Immature natural killer cell (primary cell): ENCODE data around the gene NDUFC2. TPM values are rescaled to one million over a fixed set of nuclear protein-coding genes. Genes with fewer than 3 reads are reported as not detected.
A peak's percentile ranks its signal among the peaks of the same experiment; 100 is the strongest.

Experiments used
- DNase-seq, 3 donors: peaks; one replicate each; pipeline ENCODE4 v3.0.0; 2022; ENCODE audit warnings: mixed read lengths in 1 of 3
- H3K27ac Mint-ChIP-seq, 6 donors: one replicate each; pipeline ENCODE4 v1.8.0; 2020; ENCODE audit warnings: mixed read lengths in 6 of 6, mild to moderate bottlenecking in 5 of 6, inconsistent platforms in 4 of 6, moderate library complexity in 3 of 6
- H3K27me3 Mint-ChIP-seq, 3 donors: one replicate each; pipeline ENCODE4 v1.8.0; 2020 to 2021; ENCODE audit warnings: low read depth in 3 of 3, mild to moderate bottlenecking in 3 of 3, mixed read lengths in 3 of 3, moderate library complexity in 3 of 3, inconsistent platforms in 1 of 3
- H3K36me3 Mint-ChIP-seq, 3 donors: one replicate each; pipeline ENCODE4 v1.8.0; 2020; ENCODE audit warnings: mixed read lengths in 3 of 3, inconsistent platforms in 2 of 3, mild to moderate bottlenecking in 2 of 3
- H3K4me1 Mint-ChIP-seq, 2 donors: one replicate each; pipeline ENCODE4 v1.8.0; 2020; ENCODE audit warnings: inconsistent platforms in 2 of 2, mild to moderate bottlenecking in 2 of 2, mixed read lengths in 2 of 2, moderate library complexity in 1 of 2
- H3K4me3 Mint-ChIP-seq, 5 donors: one replicate each; pipeline ENCODE4 v1.8.0; 2020; ENCODE audit warnings: mild to moderate bottlenecking in 5 of 5, mixed read lengths in 5 of 5, inconsistent platforms in 3 of 5, moderate library complexity in 3 of 5
- H3K9me3 Mint-ChIP-seq, 6 donors: one replicate each; pipeline ENCODE4 v1.8.0; 2020; ENCODE audit warnings: mild to moderate bottlenecking in 6 of 6, mixed read lengths in 6 of 6, inconsistent platforms in 4 of 6, moderate library complexity in 3 of 6
- polyA plus RNA-seq, 3 donors: library from polyadenylated mRNA; unstranded; fragments of 300-500 nt; fragmentation: Illumina TruSeq; gene quantifications; one replicate each; pipeline ENCODE4 v1.2.3, GENCODE V29; 2021

NDUFC2 gene
- 100 to 1,000 TPM; 172 to 320 (median 243) TPM for polyA plus RNA-seq

- Mint-ChIP-seq H3K9me3 (no peaks in the 10 kb centered on the region), H3K36me3 (peaks cover 0 to 4% (median 0%) of the 10 kb centered on the region in 3 donors), H3K4me3 (peak within 1 kb of the TSS; percentile 92 to 95 (median 94)), H3K27ac (peak within 1 kb of the TSS; percentile 82 to 92 (median 86)), H3K4me1 (peaks cover 58 to 69% of the 10 kb centered on the region in 2 donors), H3K27me3 (peaks cover 3 to 10% (median 7%) of the 10 kb centered on the region in 3 donors)
- DNase-seq: peak; percentile 68 to 76 (median 72)
These were observed at the start of gene NDUFC2 for GRCh38 chr11:78079232-78080083. Gene NDUFC2 (minus strand): TSS chr11:78079862. CDS start chr11:78079744, 118 bp downstream.

GRCh38 chr11:78127403-78127802 lies 47.7 kb upstream of the NDUFC2 start:
- Mint-ChIP-seq H3K27me3 (no peaks in the 10 kb centered on the region), H3K36me3 (peaks cover 3 to 12% (median 7%) of the 10 kb centered on the region in 3 donors), H3K4me1 (no peaks in the 10 kb centered on the region), H3K27ac (no peak overlapping the region), H3K9me3 (no peaks in the 10 kb centered on the region), H3K4me3 (no peak overlapping the region)
- DNase-seq: no peak

- Mint-ChIP-seq H3K4me3 (no peak overlapping the region), H3K27ac (no peak overlapping the region), H3K9me3 (no peaks in the 10 kb centered on the region), H3K36me3 (peaks cover 27 to 34% (median 31%) of the 10 kb centered on the region in 3 donors), H3K27me3 (no peaks in the 10 kb centered on the region), H3K4me1 (no peaks in the 10 kb centered on the region)
- no peak for DNase-seq
These were observed 33.1 kb upstream of the NDUFC2 start for GRCh38 chr11:78112582-78113275.

- H3K27ac Mint-ChIP-seq: no peak overlapping the region
- H3K36me3 Mint-ChIP-seq: peaks cover 33 to 36% (median 35%) of the 10 kb centered on the region in 3 donors
- no peaks in the 10 kb centered on the region for H3K27me3 Mint-ChIP-seq
- H3K9me3 Mint-ChIP-seq: no peaks in the 10 kb centered on the region
- no peak for DNase-seq
- no peaks in the 10 kb centered on the region for H3K4me1 Mint-ChIP-seq
- H3K4me3 Mint-ChIP-seq: no peak overlapping the region
These were observed 31.6 kb upstream of the NDUFC2 start for GRCh38 chr11:78111298-78111697.

GRCh38 chr11:78110830-78111229 lies 31.2 kb upstream of the NDUFC2 start:
- Mint-ChIP-seq H3K9me3 (no peaks in the 10 kb centered on the region), H3K4me3 (no peak overlapping the region), H3K27ac (no peak overlapping the region), H3K27me3 (no peaks in the 10 kb centered on the region), H3K36me3 (peaks cover 34 to 37% (median 35%) of the 10 kb centered on the region in 3 donors), H3K4me1 (no peaks in the 10 kb centered on the region)
- DNase-seq: no peak

- no peak for DNase-seq
- Mint-ChIP-seq H3K4me1 (no peaks in the 10 kb centered on the region), H3K36me3 (peaks cover 34 to 37% (median 35%) of the 10 kb centered on the region in 3 donors), H3K27me3 (no peaks in the 10 kb centered on the region), H3K4me3 (no peak overlapping the region), H3K27ac (no peak overlapping the region), H3K9me3 (no peaks in the 10 kb centered on the region)
These were observed 30.7 kb upstream of the NDUFC2 start for GRCh38 chr11:78110351-78110750.

GRCh38 chr11:78109081-78110015 lies 29.7 kb upstream of the NDUFC2 start:
- no peaks in the 10 kb centered on the region for H3K4me1 Mint-ChIP-seq
- DNase-seq: no peak
- peaks cover 34 to 38% (median 35%) of the 10 kb centered on the region in 3 donors for H3K36me3 Mint-ChIP-seq
- H3K27me3 Mint-ChIP-seq: no peaks in the 10 kb centered on the region
- no peaks in the 10 kb centered on the region for H3K9me3 Mint-ChIP-seq
- H3K27ac Mint-ChIP-seq: no peak overlapping the region
- H3K4me3 Mint-ChIP-seq: no peak overlapping the region

GRCh38 chr11:78100676-78101472 lies 21.2 kb upstream of the NDUFC2 start:
- no peaks in the 10 kb centered on the region for H3K27me3 Mint-ChIP-seq
- peaks cover 18 to 34% (median 20%) of the 10 kb centered on the region in 3 donors for H3K36me3 Mint-ChIP-seq
- H3K4me1 Mint-ChIP-seq: no peaks in the 10 kb centered on the region

GRCh38 chr11:78100261-78100660 lies 20.6 kb upstream of the NDUFC2 start:
- no peak overlapping the region for H3K27ac Mint-ChIP-seq
- H3K9me3 Mint-ChIP-seq: no peaks in the 10 kb centered on the region
- no peak overlapping the region for H3K4me3 Mint-ChIP-seq
- no peak for DNase-seq
- H3K4me1 Mint-ChIP-seq: no peaks in the 10 kb centered on the region
- H3K27me3 Mint-ChIP-seq: no peaks in the 10 kb centered on the region
- peaks cover 23 to 34% (median 24%) of the 10 kb centered on the region in 3 donors for H3K36me3 Mint-ChIP-seq

More at GRCh38 chr11:78100676-78101472, 21.2 kb upstream of the NDUFC2 start:
- Mint-ChIP-seq H3K4me3 (no peak overlapping the region), H3K9me3 (no peaks in the 10 kb centered on the region), H3K27ac (no peak overlapping the region)
- DNase-seq: no peak

GRCh38 chr11:78099666-78100065 lies 20.0 kb upstream of the NDUFC2 start:
- Mint-ChIP-seq H3K27ac (no peak overlapping the region), H3K9me3 (no peaks in the 10 kb centered on the region), H3K4me1 (no peaks in the 10 kb centered on the region), H3K4me3 (no peak overlapping the region), H3K36me3 (peaks cover 23 to 37% (median 24%) of the 10 kb centered on the region in 3 donors), H3K27me3 (no peaks in the 10 kb centered on the region)
- no peak for DNase-seq

GRCh38 chr11:78097666-78098385 lies 18.2 kb upstream of the NDUFC2 start:
- Mint-ChIP-seq H3K4me1 (peaks cover 0 to 2% of the 10 kb centered on the region in 2 donors), H3K27ac (no peak overlapping the region), H3K36me3 (peaks cover 20 to 34% (median 20%) of the 10 kb centered on the region in 3 donors), H3K27me3 (no peaks in the 10 kb centered on the region), H3K4me3 (no peak overlapping the region), H3K9me3 (no peaks in the 10 kb centered on the region)
- DNase-seq: no peak

GRCh38 chr11:78094250-78094649 lies 14.6 kb upstream of the NDUFC2 start:
- Mint-ChIP-seq H3K27ac (no peak overlapping the region), H3K36me3 (peaks cover 7 to 12% (median 8%) of the 10 kb centered on the region in 3 donors), H3K27me3 (no peaks in the 10 kb centered on the region), H3K4me3 (no peak overlapping the region), H3K4me1 (peaks cover 0 to 2% of the 10 kb centered on the region in 2 donors), H3K9me3 (no peaks in the 10 kb centered on the region)
- DNase-seq: peak in 1 of 3 donors; percentile 13
